HG02642 (cell line): ENCODE results near the gene CREG1.
A peak's percentile ranks its signal among the peaks of the same experiment; 100 is the strongest.
"Not testable (repeated sequence)": the region's sequence is repeated elsewhere in the genome, so short reads cannot be mapped to it uniquely, and the experiment has no call there.

Experiments used
- ATAC-seq: cut with Tn5 transposase; IDR thresholded peaks from one replicate; pipeline ENCODE4 v1.9.1; 2021; ENCODE audit warnings: mild to moderate bottlenecking; ENCODE audit not compliant: unreplicated experiment, poor library complexity

Gene CREG1

GRCh38 chr1:167565922-167566321 lies 12.4 kb upstream of the CREG1 start:
- no peak for ATAC-seq

GRCh38 chr1:167564612-167565270 lies 11.2 kb upstream of the CREG1 start:
- ATAC-seq: no peak

GRCh38 chr1:167563579-167564246 lies 10.2 kb upstream of the CREG1 start:
- no peak for ATAC-seq

GRCh38 chr1:167562702-167563101 lies 9.1 kb upstream of the CREG1 start:
- ATAC-seq: no peak

- ATAC-seq: no peak
Measured at GRCh38 chr1:167561753-167562152, 8.2 kb upstream of the CREG1 start.

- ATAC-seq: no peak
Measured at GRCh38 chr1:167555971-167556714, 2.6 kb upstream of the CREG1 start.

- ATAC-seq: not testable (repeated sequence)
Measured at GRCh38 chr1:167555072-167555471, 1.5 kb upstream of the CREG1 start.

GRCh38 chr1:167554028-167554779 lies 642 bp upstream of the CREG1 start:
- ATAC-seq: peak; percentile 15

GRCh38 chr1:167551362-167551761 lies 2.2 kb downstream of the CREG1 start:
- no peak for ATAC-seq

- no peak for ATAC-seq
Measured at GRCh38 chr1:167548059-167548932, 5.3 kb downstream of the CREG1 start.

GRCh38 chr1:167546935-167547334 lies 6.6 kb downstream of the CREG1 start:
- no peak for ATAC-seq

GRCh38 chr1:167545349-167545748 lies 8.2 kb downstream of the CREG1 start:
- no peak for ATAC-seq

- ATAC-seq: no peak
Measured at GRCh38 chr1:167544447-167545093, 9.0 kb downstream of the CREG1 start.

- no peak for ATAC-seq
Measured at GRCh38 chr1:167543199-167543990, 10.2 kb downstream of the CREG1 start.

- ATAC-seq: no peak
Measured at GRCh38 chr1:167542109-167543032, 11.2 kb downstream of the CREG1 start.

GRCh38 chr1:167541610-167542009 lies 12.0 kb downstream of the CREG1 start:
- no peak for ATAC-seq

GRCh38 chr1:167541003-167541402 lies 12.6 kb downstream of the CREG1 start:
- no peak for ATAC-seq
